ENCODE measurements around the gene NEURL1.

The NEURL1 gene

GRCh38 chr10:103610921-103611511, 117.5 kb downstream of the NEURL1 start:
- no peak for DNase-seq

DNA sequence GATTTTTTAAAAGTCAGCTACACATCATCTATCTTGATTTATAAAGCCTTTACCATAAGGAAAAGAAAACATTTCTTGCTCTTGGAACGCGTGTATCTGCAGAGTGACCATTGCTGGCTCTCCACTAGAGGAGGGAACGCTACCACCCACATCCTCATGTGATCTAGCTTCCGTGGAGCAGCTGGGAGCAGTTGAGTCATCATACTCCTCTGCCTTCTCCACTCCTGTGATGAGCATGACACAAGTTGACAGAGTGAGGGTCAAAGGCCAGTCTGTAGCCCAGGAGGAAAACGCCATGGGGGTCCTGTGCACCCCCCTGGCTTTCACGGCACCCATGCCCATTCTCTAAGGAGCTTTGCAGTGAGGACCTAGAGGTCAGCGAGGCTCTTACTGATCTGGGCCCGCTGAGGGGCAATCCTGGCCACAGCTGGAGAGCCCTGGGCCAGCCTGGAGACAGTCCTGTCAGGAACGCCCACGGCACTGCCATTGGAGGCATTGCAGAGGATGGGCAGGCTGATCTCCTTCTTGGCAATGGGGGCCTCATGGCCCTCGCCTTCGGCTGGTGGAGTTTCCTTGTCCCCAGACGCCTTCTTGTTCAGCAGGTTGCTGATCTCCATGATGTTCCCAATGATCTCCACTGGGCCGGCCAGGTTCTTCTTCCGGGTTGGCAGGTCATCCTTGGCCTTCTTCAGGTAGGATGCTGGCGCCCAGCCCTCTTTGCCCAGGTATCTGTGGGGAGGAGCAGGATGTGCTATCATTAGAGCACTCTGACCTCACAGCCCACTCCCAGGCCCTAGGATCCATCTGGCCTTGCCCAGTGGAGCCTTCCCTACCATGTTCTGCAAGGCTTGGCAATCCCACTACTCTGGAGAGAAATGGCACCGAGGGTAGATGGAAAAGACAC, 119.2 kb downstream of the NEURL1 start:
- peak; percentile 10 for DNase-seq

GRCh38 chr10:103613616-103614015, 120.1 kb downstream of the NEURL1 start:
- DNase-seq = no peak

- no peak for DNase-seq
Measured at GRCh38 chr10:103614306-103615158, 121.0 kb downstream of the NEURL1 start.

DNA sequence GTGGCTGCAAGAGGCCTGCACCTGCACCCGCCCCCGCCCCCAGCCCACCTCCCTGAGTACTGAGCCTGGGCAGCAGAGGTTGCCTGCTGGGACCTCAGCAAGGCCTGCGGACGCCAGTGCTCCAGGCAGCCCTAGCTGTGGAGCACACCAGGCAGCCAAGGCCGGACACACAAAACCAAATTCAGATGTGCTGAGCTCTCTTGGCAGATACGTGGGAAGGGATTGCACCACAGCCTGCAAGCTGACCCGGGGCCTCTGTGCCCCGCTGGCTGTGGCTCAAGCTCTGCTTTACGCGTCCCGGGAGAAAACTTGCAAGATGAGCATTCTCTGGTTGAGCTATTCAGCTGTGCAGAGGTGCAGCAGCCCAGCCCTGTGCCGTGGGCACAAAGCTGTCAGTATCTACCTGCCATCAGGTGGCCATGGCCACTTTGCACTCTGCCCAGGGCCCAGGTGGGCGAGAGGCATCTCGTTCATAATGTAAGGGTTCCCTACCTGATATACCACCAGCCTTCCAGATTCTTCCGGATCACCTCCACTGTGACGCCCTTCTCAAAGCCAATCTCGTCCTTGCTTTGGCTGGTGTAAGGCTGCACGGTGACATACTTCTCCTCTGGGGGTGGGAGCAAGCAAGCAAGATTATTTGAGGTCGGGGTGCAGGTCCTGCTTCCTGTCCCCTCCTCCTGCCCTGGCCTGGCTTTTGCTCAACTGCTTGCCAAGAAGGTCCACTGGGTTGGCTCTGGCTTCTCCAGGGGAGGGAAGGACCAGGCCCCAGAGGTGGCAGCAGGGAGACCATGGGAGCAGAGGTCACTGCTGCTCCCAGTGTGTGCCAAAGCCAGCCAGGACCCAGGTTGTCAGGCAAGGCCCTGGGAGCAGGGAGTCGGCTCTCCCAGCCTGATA, 123.4 kb downstream of the NEURL1 start:
- DNase-seq = peak; percentile 45

DNA sequence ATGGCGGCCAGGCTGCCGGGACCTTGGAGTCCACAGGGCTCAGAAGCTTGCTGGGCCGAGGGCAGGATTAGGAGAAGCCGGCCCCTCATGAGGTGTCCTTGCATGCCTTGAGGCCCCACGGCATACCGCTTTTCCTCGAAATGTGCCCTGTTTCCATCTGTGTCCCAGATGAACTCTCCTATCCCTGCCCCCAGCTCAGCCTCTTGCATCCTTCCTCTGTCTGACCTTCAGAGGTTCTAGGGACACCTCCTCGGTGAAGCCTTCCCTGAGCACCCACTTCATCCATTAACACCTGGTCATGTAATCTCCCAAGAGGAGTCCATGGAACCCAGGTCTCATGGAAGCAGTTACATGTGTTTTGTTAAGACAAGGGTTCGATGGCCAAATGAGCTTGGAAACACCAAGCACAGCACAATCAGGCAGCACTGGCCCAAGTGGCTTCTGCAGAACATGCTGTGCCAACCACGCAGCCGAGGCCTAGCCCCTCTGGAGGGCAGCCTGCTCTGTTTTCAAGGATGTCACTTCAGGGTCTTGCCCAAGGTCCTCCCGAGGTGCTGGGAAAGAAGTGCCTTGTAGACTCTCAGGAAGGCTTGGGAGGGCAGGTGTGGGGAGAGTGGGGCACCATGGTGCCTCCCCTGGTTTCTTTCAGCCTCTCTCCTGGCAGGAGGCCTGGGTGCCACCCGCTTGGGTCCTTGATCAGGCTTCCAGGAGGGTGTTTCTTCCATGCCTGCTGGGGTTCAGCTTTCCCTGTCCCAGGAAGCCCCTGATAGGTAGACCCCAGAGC, 124.3 kb downstream of the NEURL1 start:
- no peak for DNase-seq

DNA sequence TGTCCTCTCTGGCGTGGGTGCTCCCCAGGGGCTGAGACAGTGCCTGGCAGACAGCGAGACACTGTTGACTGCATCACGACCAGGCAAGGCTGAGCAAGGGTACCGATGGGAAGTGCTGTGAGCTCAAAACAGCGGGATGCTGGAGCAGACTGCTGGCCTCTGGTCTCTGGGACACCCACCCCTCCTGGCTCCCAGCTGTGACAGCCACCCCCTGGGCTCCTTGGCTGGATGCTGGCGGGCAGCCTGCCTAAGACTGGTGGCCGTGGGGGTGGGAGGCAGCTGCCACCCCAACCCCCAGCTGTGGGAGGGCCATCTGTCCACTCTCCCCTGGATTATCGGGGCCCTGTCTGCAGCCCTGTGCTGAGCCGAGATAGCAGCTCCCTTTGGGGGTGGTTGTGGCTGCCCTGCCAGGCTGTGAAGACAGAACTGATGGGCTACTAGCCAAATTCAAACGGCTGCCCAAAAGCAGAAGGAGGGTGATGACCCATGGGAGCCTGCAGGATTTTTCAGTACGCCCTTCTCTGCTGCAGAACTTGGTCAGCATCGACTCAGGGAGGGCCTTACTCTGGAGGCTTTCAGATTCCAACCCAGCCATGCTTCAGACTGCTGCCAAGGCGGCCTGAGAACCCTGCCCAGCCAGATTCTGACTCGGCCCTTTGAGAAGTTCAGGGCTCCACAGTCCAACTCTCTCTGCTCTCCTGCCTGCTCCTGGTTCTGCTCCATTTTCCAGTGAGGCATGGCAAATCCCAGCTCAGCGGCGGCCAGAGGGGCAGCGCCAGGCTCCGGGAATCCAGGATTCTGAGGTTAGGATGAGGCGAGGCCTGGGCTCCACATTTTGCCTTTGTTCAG, 125.3 kb downstream of the NEURL1 start:
- DNase-seq = peak; percentile 27

DNA sequence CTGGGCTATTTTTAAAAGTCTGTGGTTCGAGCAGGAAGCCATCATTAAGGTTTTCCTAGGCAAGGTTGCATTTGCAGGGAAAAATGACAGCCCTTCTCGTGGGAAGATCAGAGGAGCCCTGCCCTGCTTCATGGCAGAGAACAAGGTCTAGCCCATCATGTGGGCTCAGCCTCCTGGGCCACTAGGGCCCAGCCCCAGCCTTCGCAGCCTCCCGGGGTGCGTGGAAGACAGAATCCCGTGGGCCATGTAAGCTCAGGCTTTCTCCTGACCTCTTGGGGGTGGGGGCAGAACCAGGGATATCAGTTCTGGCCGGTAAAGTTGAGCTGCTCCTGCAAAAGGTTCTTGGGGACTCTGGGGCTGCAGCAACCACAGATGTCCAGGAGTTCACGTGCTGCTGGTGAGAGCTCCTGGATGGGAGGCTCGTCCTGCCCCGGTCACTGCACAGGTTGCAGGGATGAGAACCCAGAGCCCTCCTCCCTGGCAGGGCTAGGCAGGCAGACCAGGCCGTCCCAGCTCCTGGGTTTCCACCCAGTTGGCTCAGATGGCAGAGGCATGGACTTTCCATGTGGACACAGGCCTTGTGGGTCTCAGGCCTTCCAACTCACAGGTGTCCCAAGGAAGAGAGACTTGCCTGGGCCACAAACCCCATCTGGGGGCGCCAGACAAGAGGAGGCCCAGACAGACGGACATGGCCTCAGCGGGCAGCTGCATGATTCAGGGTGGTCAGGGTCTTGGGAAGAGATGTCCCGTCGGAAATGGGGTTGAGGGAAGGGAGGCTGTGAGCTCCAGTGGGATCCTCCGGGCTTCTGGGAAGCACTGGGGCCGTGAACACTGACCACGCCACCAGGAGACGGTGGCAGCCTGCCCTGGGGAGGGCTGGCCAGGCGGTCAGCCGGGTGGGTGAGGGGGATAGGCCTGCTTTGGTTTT, 126.2 kb downstream of the NEURL1 start:
- DNase-seq = no peak

DNA sequence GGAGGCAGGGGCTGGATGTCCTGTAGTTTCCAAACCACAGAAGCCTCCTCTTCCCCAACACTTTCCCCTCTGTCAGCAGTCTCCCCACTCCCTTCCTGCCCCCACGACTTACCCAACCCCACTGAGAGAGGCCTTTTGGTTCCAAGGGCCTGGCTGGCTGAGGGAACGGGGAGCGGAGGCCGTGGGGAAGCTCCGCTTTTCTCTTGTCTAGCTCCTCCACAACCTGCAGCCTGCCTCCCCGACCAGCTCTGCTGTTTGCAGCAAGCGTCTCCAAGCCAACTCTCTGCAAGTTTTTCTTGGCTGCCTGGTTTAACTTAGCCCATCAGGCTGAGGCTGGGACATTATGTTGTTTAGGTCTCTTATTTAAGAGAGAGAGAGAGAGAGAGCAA, 126.8 kb downstream of the NEURL1 start:
- no peak for DNase-seq

GRCh38 chr10:103620891-103621782, 127.6 kb downstream of the NEURL1 start:
- DNase-seq = no peak

GRCh38 chr10:103621783-103622125, 128.2 kb downstream of the NEURL1 start:
- DNase-seq = no peak

GRCh38 chr10:103622286-103622685, 128.8 kb downstream of the NEURL1 start:
- no peak for DNase-seq

DNA sequence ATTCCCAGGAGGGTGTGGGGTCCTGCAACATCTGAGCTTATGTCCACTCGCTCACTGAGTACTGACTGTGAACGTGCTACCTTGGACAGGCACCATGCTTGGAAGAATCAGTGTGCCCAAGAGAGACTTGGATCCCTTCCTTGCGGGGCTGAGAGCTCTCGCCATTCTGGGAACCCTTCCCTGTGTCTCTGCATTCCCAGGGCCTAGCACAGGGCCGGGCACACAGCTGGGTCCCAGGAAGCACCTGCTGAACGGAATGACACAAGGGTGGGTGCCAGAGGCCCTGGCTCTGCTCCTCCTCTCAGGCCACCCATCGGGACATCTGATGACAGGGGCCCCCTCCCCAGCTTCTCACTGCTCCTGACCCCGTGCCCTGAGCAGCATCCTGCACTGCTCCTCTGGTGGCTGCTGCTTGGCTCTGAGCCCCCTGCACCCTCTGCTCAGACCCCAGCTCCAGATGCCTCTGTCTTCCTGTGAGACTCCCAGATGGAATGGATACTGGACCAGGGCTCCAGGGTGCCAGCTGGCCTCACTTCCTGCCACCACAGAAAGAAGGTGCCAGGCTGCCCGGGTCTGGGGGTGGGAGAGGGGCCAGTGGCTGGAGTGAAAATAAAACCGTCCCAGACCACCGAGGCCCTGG, 129.6 kb downstream of the NEURL1 start:
- DNase-seq = no peak

- no peak for DNase-seq
Measured at GRCh38 chr10:103626178-103626577, 132.7 kb downstream of the NEURL1 start.

- no peak for DNase-seq
Measured at GRCh38 chr10:103627111-103627892, 133.8 kb downstream of the NEURL1 start.

GRCh38 chr10:103627893-103628292, 134.4 kb downstream of the NEURL1 start:
- DNase-seq = no peak

- no peak for DNase-seq
Measured at GRCh38 chr10:103629581-103629980, 136.1 kb downstream of the NEURL1 start.
